NCI-H2081 (cell line): ENCODE data around the gene MAP4K4.
"Not testable (repeated sequence)": the region's sequence is repeated elsewhere in the genome, so short reads cannot be mapped to it uniquely, and the experiment has no call there.

ENCODE experiments used
- DNase-seq, 2 experiments: peaks; one replicate each; lab custom pipeline; 2025; lab: John Stamatoyannopoulos, UW

Gene MAP4K4

DNA sequence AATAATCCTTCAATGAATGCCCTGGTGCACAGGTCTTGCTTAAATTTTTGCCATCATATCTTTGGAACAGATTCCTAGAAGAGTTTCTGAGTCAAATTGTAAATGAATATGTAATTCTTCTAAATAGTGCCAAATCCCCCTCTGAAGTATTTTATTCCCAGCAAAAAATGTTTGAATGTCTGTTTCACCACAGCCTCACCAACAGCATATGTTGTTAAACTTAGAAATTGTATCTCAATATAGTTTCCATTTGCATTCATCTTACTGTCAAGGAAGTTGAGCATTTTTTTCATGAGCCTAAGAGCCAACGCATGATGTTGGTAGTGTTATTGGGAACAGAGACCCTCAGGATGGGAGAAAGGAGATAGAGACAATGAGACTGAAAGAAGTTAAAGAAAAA, 207.4 kb downstream of the MAP4K4 start:
- DNase-seq = no peak

GRCh38 chr2:101905746-101906336, 208.3 kb downstream of the MAP4K4 start:
- no peak for DNase-seq

- DNase-seq = no peak
Measured at GRCh38 chr2:101909760-101910159, 212.3 kb downstream of the MAP4K4 start.

GRCh38 chr2:101912545-101912944, 215.0 kb downstream of the MAP4K4 start:
- no peak for DNase-seq

DNA sequence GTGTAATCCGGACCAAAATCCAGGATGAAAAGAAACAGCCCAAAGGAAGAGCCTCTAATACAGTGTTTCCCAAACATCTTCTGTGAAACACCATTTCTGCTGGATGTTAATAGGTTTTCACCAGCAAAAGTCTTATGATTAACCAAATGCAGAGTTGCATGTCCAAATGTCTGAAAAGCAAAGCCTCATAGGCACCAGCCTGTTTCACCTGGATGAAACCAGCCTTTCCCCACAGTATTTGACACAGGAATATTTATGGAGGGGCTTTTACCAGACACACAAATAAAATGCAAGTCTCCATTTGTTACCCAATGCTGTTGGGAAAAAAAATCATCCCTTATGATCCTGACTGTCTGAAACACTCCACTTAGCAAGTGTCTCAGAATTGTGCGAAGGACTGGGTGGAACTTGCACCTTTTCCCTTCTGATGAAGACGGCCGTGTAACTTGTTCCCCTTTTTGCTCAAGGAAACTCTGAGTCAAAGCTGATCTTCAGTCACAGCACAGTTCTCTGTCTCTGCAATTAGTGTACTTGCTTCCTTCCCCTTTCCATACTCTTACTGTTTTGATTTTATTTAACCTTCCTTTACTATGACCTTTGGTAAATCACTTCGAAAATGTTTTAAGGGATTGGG, 223.9 kb downstream of the MAP4K4 start:
- no peak for DNase-seq

- no peak for DNase-seq
Measured at GRCh38 chr2:101921953-101922325, 224.4 kb downstream of the MAP4K4 start.

DNA sequence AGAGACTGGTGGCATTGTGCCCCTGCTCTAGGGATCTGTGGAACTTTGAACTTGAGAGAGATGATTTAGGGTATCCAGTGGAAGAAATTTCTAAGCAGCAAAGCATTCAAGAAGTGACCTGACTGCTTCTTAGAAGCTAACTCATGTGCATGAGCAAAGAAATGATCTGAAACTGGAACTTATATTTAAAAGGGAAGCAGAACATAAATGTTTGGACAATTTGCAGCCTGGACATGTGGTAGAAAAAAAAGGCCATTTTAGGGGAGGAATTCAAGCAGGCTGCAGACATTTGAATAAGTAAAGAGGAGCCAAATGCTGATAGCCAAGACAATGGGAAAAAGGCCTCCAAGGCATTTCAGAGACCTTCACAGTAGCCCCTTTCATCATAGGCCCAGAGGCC, 226.8 kb downstream of the MAP4K4 start:
- not testable (repeated sequence) for DNase-seq

- DNase-seq = no peak
Measured at GRCh38 chr2:101930019-101930418, 232.5 kb downstream of the MAP4K4 start.

- no peak for DNase-seq
Measured at GRCh38 chr2:101930847-101931246, 233.3 kb downstream of the MAP4K4 start.

DNA sequence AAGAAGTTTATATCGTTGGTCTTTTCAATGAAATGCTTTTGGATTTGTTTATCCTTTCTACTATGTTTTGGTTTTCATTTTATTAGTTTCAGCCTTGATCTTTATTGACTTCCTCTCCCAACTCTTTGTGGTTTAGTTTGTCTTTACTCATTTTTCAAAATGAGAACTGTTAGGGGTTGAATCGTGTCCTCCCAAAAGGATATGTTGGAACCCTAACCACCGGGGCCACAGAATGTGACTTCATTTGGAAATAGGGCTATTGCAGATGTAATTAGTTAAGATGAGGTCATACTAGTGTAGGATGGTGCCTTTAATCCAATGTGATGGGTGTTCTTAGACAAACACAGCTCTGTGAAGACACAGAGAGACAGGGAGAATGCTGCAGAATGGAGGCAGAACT, 233.9 kb downstream of the MAP4K4 start:
- DNase-seq = no peak

DNA sequence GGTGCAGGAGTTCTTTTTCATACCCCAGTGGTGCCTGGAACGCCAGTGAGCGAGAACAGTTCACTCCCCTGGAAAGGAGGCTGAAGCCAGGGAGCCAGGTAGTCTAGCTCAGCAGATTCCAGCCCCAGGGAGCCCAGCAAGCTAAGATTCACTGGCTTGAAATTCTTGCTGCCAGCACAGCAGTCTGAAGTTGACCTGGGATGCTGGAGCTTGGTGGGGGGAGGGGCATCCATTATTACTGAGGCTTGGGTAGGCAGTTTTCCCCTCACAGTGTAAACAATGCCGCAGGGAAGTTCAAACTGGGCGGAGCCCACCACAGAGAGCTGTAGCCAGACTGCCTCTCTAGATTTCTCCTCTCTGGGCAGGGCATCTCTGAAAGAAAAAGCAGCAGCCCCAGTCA, 238.3 kb downstream of the MAP4K4 start:
- DNase-seq = not testable (repeated sequence)

DNA sequence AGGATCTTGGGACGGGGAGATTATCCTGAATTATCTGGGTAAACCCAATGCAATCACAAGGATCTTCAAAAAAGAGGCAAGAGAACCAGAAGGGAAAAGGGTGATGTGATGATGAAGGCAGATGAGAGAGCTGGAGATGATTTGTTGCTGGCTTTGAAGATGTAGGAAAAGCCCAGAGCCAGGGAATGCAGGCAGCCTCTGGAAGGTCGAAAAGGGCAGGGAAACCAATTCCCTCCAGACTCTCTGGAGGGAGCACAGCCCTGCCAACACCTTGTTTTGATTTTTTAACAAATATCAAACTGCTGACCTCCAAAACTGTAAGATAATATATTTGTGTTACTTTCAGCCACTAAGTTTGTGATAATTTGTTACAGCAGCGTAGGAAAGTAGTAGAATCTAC, 245.3 kb downstream of the MAP4K4 start:
- DNase-seq = no peak
